Keratinocyte (primary cell): ENCODE results near the gene STKLD1. TPM values are rescaled to one million over a fixed set of nuclear protein-coding genes. Genes with fewer than 3 reads are reported as not detected.

ENCODE experiments used
- DNase-seq: peaks from one replicate; pipeline ENCODE4 v3.0.0-alpha.2; 2011; ENCODE audit warnings: low read depth, missing footprints, low spot score
- FAIRE-seq: peaks from 2 replicates; lab custom pipeline; 2011; peaks lifted over from hg19 to GRCh38; lab: Jason Lieb, UNC
- H2AFZ ChIP-seq: 2 replicates; pipeline ENCODE4 v1.6.0; 2012; ENCODE audit warnings: low read length, control low read depth, inconsistent platforms; ENCODE audit not compliant: control insufficient read depth
- H3K27ac ChIP-seq: 2 replicates; pipeline ENCODE4 v1.5.1; 2011; ENCODE audit warnings: low read length; ENCODE audit not compliant: control insufficient read depth, insufficient read depth
- H3K27me3 ChIP-seq: 3 replicates; pipeline ENCODE4 v1.6.0; 2011; ENCODE audit warnings: low read length; ENCODE audit not compliant: control insufficient read depth, insufficient read depth; ENCODE audit errors: extremely low read depth
- H3K36me3 ChIP-seq, 2 experiments: 2 replicates in 1 of 2; 3 replicates in 1 of 2; pipeline ENCODE4 v1.5.1; 2011; ENCODE audit warnings: low read length in 2 of 2, mild to moderate bottlenecking in 1 of 2; ENCODE audit not compliant: control insufficient read depth in 2 of 2, insufficient read depth in 2 of 2; ENCODE audit errors: extremely low read depth in 1 of 2
- H3K4me1 ChIP-seq: 3 replicates; pipeline ENCODE4 v1.5.1; 2011; ENCODE audit warnings: low read length; ENCODE audit not compliant: control insufficient read depth, insufficient read depth; ENCODE audit errors: extremely low read depth
- H3K4me2 ChIP-seq: 3 replicates; pipeline ENCODE4 v1.6.0; 2011; ENCODE audit warnings: low read depth, low read length; ENCODE audit not compliant: control insufficient read depth, insufficient read depth; ENCODE audit errors: extremely low read depth
- H3K4me3 ChIP-seq, 3 experiments: fragments of 200-600 bp in 1 of 3; sonication (generic) in 1 of 3; 2 replicates in 2 of 3; 3 replicates in 1 of 3; pipeline ENCODE4 v1.5.1; 2011 to 2016; ENCODE audit warnings: low read length in 3 of 3, mild to moderate bottlenecking in 3 of 3, control low read depth in 2 of 3, inconsistent platforms in 1 of 3, low read depth in 1 of 3, mixed read lengths in 1 of 3, mixed run types in 1 of 3, moderate library complexity in 1 of 3; ENCODE audit not compliant: control insufficient read depth in 2 of 3, insufficient read depth in 2 of 3; ENCODE audit errors: extremely low read depth in 1 of 3
- H3K79me2 ChIP-seq: 2 replicates; pipeline ENCODE4 v1.6.0; 2012; ENCODE audit warnings: low read length; ENCODE audit not compliant: control insufficient read depth, insufficient read depth
- H3K9ac ChIP-seq: 3 replicates; pipeline ENCODE4 v1.6.0; 2011; ENCODE audit warnings: low read length; ENCODE audit not compliant: control insufficient read depth, insufficient read depth; ENCODE audit errors: extremely low read depth
- H3K9me1 ChIP-seq: 3 replicates; pipeline ENCODE4 v1.6.0; 2011; ENCODE audit warnings: low read length; ENCODE audit not compliant: control insufficient read depth, insufficient read depth; ENCODE audit errors: extremely low read depth
- H3K9me3 ChIP-seq: 2 replicates; pipeline ENCODE4 v1.5.1; 2012; ENCODE audit warnings: low read depth, low read length; ENCODE audit not compliant: control insufficient read depth
- H4K20me1 ChIP-seq: 3 replicates; pipeline ENCODE4 v1.6.0; 2011; ENCODE audit warnings: low read length; ENCODE audit not compliant: control insufficient read depth, insufficient read depth; ENCODE audit errors: extremely low read depth
- EZH2 ChIP-seq: IDR thresholded peaks from one replicate; pipeline ENCODE4 v1.6.1; 2012; ENCODE audit warnings: inconsistent platforms, mild to moderate bottlenecking, low read length, moderate library complexity
- dilution Hi-C: fragments of 300-500 bp; cut with MboI; formaldehyde crosslinking; loops from one replicate; pipeline ENCODE4 v1.7.0; 2020; ENCODE audit warnings: low sequenced_read_pairs; ENCODE audit not compliant: extremely low pct_ligation_motif_present
- polyA plus RNA-seq, 5 experiments: library from polyadenylated mRNA; depleted of rRNA in 3 of 5; stranded (reverse) in 3 of 5; stranded (forward) in 1 of 5; unstranded in 1 of 5; fragments of >200 nt; gene quantifications; 1 replicate in 1 of 5; 2 replicates in 3 of 5; 3 replicates in 1 of 5; pipeline versions ENCODE4 v1.2.1 to v1.2.3, GENCODE V29; 2011 to 2012; ENCODE audit warnings: missing spikeins in 2 of 5, low read depth in 1 of 5, low replicate concordance in 1 of 5
- TF ChIP-seq, protein P1 (sequence below), 3 experiments: IDR thresholded peaks in 1 of 3; conservative IDR thresholded peaks in 1 of 3; optimal IDR thresholded peaks in 1 of 3; 2 replicates in 2 of 3; 3 replicates in 1 of 3; pipeline versions ENCODE3 to v1.5.1; 2011; ENCODE audit warnings: low read length in 3 of 3, mild to moderate bottlenecking in 3 of 3, moderate library complexity in 2 of 3, control low read depth in 1 of 3, inconsistent platforms in 1 of 3; ENCODE audit not compliant: insufficient read depth in 2 of 3; ENCODE audit errors: extremely low read depth in 1 of 3

The STKLD1 gene
- polyA plus RNA-seq, 1 donor (not counting 4 experiments of a cell fraction or from before 2014, with no cell fraction given) = 0.77 TPM

DNA sequence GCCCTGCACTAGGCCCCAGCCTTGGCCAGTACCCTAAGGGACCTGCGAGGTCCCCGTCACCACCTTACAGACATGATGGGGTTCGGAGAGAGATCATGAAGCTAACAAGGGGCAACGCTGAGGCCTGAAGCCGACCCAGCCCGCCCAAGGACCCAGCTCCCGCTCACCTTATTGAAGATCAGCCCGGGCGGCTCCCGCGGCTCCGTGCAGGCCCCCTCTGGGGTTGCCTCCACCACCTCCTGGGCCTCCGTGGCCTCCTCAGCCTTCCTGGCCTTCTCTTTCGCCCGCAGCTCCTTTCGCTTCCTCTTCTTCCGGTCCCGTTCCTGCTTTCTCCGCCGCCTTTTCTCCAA lies 43.8 kb upstream of the STKLD1 start:
- no peak overlapping the region for H3K4me3 ChIP-seq
- no peaks in the 10 kb centered on the region for H3K9me1 ChIP-seq
- peaks cover 39% of the 10 kb centered on the region for H3K79me2 ChIP-seq
- DNase-seq (no peak), FAIRE-seq (no peak)
- H2AFZ ChIP-seq = no peak overlapping the region
- peaks cover 18% of the 10 kb centered on the region for H3K4me1 ChIP-seq
- H3K9me3 ChIP-seq = no peaks in the 10 kb centered on the region
- no peak overlapping the region for H3K4me2 ChIP-seq
- no peaks in the 10 kb centered on the region for H3K27me3 ChIP-seq
- no peaks in the 10 kb centered on the region for H4K20me1 ChIP-seq
- TF ChIP-seq EZH2 = no peak
- TF ChIP-seq, protein P1, sequence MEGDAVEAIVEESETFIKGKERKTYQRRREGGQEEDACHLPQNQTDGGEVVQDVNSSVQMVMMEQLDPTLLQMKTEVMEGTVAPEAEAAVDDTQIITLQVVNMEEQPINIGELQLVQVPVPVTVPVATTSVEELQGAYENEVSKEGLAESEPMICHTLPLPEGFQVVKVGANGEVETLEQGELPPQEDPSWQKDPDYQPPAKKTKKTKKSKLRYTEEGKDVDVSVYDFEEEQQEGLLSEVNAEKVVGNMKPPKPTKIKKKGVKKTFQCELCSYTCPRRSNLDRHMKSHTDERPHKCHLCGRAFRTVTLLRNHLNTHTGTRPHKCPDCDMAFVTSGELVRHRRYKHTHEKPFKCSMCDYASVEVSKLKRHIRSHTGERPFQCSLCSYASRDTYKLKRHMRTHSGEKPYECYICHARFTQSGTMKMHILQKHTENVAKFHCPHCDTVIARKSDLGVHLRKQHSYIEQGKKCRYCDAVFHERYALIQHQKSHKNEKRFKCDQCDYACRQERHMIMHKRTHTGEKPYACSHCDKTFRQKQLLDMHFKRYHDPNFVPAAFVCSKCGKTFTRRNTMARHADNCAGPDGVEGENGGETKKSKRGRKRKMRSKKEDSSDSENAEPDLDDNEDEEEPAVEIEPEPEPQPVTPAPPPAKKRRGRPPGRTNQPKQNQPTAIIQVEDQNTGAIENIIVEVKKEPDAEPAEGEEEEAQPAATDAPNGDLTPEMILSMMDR (optimal IDR thresholded peaks at IDR 0.05 in 1 of 3, IDR thresholded peaks at IDR 0.05 in 1 of 3, conservative IDR thresholded peaks at IDR 0.05 in 1 of 3; ENCODE audit: extremely low read depth in 1 of 3, insufficient read depth in 2 of 3, low read length in 3 of 3) = no peak
- H3K9ac ChIP-seq = no peak overlapping the region
- H3K36me3 ChIP-seq = peaks cover 20 to 31% of the 10 kb centered on the region in 2 experiments
- dilution Hi-C loops = no loop called here
- H3K27ac ChIP-seq = no peak overlapping the region

DNA sequence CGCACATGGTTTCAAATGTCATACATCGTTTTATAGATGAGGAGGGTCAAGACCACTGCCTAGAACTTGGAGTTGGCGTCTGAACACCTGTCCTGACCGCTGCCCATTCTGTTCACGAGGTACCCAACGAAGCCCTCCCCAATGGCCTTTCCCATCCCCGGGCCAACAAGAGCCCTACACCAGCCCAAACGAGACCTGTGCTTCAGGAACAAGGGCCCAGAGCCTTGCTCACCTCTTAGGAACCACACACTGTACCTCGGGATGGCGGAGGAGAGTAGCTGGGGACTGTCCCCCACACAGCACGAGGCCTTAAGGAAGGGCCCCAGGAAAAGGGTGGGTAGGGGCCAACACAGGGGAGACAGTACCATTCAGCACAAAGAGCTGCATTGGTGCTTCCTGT lies 43.2 kb upstream of the STKLD1 start:
- H3K4me3 ChIP-seq = no peak overlapping the region
- no peaks in the 10 kb centered on the region for H4K20me1 ChIP-seq
- H3K27ac ChIP-seq = no peak overlapping the region
- H3K4me2 ChIP-seq = no peak overlapping the region
- FAIRE-seq (no peak), DNase-seq (no peak)
- peaks cover 18% of the 10 kb centered on the region for H3K4me1 ChIP-seq
- H3K9me3 ChIP-seq = no peaks in the 10 kb centered on the region
- no peak overlapping the region for H3K9ac ChIP-seq
- no peaks in the 10 kb centered on the region for H3K9me1 ChIP-seq
- TF ChIP-seq, protein P1 (optimal IDR thresholded peaks at IDR 0.05 in 1 of 3, IDR thresholded peaks at IDR 0.05 in 1 of 3, conservative IDR thresholded peaks at IDR 0.05 in 1 of 3; ENCODE audit: extremely low read depth in 1 of 3, insufficient read depth in 2 of 3, low read length in 3 of 3) = no peak
- TF ChIP-seq EZH2 = no peak
- H2AFZ ChIP-seq = no peak overlapping the region
- dilution Hi-C loops = no loop called here
- H3K36me3 ChIP-seq = peaks cover 24 to 31% of the 10 kb centered on the region in 2 experiments
- H3K27me3 ChIP-seq = no peaks in the 10 kb centered on the region
- peaks cover 39% of the 10 kb centered on the region for H3K79me2 ChIP-seq
